Stimulated activated memory B cell treated with anti-CD40 and anti-IgM and Interleukin-4, amounts not matched to agents 10 μg/mL and 1 μg/mL and 100 μg/mL, for 72 hours (primary cell): Measurements from ENCODE around the gene PDE6D.
"Not testable (repeated sequence)": the region's sequence is repeated elsewhere in the genome, so short reads cannot be mapped to it uniquely, and the experiment has no call there.

Experiments
- ATAC-seq: fragments of 150-1000 bp; cut with Tn5 transposase; 2 replicates; pipeline ENCODE4 v1.10.0; 2021
- H3K27ac Mint-ChIP-seq: one replicate; pipeline ENCODE4 v1.8.0; 2022; ENCODE audit warnings: mild to moderate bottlenecking, mixed read lengths
- H3K27me3 Mint-ChIP-seq: one replicate; pipeline ENCODE4 v1.8.0; 2022; ENCODE audit warnings: mixed read lengths
- H3K36me3 Mint-ChIP-seq: one replicate; pipeline ENCODE4 v1.8.0; 2022; ENCODE audit warnings: mixed read lengths
- H3K4me1 Mint-ChIP-seq: one replicate; pipeline ENCODE4 v1.8.0; 2022; ENCODE audit warnings: mixed read lengths
- H3K4me3 Mint-ChIP-seq: one replicate; pipeline ENCODE4 v1.8.0; 2022; ENCODE audit warnings: mild to moderate bottlenecking, moderate library complexity, mixed read lengths
- H3K9me3 Mint-ChIP-seq: one replicate; pipeline ENCODE4 v1.8.0; 2022; ENCODE audit warnings: mixed read lengths

The PDE6D gene

DNA sequence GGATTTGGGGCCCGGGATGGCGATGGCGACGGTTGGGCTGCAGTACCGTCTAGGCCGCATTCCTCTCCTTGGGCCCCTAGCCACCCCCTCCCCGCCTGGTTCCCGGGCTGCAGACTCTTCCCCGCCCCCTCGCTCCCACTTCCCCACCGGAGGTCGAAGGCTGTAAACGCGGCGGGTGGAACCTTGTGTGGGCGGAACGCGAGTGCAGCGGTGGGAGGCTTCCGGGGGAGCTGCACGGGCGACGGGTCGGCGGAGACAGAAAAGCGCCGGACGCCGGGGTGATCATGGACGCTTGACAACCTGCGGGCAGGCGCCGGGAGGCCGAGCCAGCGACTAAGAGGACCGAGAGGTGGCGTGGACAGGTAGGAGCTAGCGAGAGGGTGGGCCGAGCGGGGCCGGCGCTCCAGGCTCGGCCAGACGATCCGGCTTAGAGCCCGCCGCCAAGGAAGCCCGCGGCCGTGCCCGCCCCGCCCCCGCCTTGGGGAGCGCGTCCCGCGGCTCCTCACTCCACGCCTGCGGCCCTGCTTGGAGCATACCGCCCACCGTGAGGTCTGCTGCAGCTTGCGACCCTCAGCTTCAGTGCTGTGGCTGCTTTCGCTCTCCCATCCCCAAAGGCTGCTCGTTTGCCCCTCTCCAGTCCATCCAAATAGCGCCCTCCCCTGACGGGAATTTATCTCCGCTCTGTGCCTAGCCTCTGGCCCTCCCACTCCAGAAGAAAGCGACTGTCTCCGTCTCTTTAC is 5.3 kb upstream of the PDE6D start, which contains the start of gene COPS7B:
TSS of gene COPS7B (plus strand) at position 269 of the 740 bp plus-strand sequence. CDS start 2,126 bp downstream, outside the sequence.
- Mint-ChIP-seq H3K27me3 (no peaks in the 10 kb centered on the region), H3K27ac (peak within 1 kb of the TSS; percentile 85), H3K36me3 (peaks cover 24% of the 10 kb centered on the region), H3K4me1 (peaks cover 64% of the 10 kb centered on the region), H3K4me3 (peak within 1 kb of the TSS; percentile 93), H3K9me3 (no peaks in the 10 kb centered on the region)
- ATAC-seq: peak; percentile 81

DNA sequence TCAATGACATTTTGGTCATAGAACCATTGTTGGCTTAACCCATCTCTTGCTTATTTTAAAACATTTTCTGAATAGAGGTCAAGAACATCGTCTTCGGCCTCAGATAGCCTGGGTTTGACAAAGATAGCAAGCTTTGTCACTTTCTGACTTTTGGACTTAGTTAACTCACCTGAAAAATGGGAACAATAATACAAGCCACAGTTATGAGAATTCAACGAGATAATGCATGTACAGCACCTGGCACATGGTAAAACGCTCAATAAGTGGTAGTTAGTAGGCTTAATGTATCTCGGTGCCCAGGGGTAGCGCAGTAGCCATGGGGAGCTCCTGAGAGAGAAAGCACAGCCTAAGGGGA is 4.7 kb upstream of the PDE6D start:
- H3K27me3 Mint-ChIP-seq: no peaks in the 10 kb centered on the region
- ATAC-seq: no peak
- peak overlapping the region; percentile 85 for H3K27ac Mint-ChIP-seq
- peaks cover 20% of the 10 kb centered on the region for H3K36me3 Mint-ChIP-seq
- peak overlapping the region; percentile 93 for H3K4me3 Mint-ChIP-seq
- H3K4me1 Mint-ChIP-seq: peaks cover 59% of the 10 kb centered on the region
- no peaks in the 10 kb centered on the region for H3K9me3 Mint-ChIP-seq

DNA sequence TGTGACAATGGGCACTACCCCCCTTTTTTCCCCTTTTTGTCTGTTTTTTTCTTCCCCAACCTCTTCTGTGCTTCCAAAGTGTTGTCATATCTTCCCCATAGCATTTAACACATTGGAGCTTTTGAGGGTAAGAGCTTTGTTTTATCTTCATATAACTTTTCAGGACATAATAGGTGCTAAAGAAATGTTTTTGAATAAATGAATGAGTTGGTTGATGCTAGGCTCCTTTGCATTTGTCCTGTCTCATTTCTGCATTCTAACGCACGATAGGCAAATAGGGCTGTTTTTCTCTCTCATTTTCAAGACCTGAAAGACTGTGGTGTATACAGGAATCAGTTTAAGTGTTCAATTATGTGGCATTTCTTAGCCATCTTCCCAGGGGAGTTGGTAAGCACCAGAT is 4.3 kb upstream of the PDE6D start:
- Mint-ChIP-seq H3K4me1 (peaks cover 59% of the 10 kb centered on the region), H3K4me3 (peak overlapping the region; percentile 93)

DNA sequence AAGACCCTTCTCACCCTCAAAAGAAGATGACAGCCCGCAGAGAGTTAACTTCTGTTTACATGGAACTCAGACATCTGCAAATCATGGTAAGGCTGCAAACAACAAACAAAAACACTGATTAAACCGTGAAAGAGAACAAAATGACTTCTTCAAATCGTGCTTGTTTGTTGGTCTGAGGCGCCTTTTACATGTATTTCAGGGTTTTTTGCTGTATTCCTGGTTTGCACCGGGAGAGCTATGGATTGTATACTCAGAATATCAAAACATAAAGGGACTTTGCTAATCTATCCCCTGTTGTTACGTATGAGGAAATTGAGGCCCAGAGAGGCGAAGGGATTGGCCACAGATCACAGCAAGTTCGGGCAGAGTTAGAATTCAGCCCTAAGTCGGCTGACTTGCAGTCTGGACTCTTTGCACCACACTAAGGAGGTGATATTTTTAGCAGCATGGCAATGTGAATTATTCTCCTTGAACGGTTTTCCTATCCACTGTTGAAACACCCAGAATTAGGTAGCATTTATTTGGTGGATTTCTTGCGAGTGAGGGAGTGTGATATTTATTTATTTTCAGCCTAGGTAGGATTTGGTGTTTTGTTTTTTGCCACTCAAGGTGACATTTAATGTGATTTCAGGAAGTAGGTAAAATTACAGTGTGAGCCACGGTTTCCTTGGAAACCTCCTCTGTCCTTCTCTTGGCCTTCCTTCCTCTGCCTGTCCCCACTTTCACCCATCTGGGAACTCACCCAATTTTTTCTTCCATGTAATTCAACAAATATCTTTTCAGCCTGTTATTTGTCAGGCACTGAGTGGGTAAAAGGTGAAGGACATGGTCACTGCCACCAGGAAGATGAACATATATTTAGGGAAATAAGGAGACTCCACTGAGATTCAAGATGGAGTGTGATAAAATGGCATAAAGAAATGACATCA is 980 bp upstream of the PDE6D start:
- H3K36me3 Mint-ChIP-seq: peaks cover 8% of the 10 kb centered on the region

More for the DNA sequence above, 4.3 kb upstream of the PDE6D start:
- Mint-ChIP-seq H3K9me3 (no peaks in the 10 kb centered on the region), H3K36me3 (peaks cover 19% of the 10 kb centered on the region), H3K27me3 (no peaks in the 10 kb centered on the region), H3K27ac (peak overlapping the region; percentile 85)
- peak; percentile 5 for ATAC-seq

DNA sequence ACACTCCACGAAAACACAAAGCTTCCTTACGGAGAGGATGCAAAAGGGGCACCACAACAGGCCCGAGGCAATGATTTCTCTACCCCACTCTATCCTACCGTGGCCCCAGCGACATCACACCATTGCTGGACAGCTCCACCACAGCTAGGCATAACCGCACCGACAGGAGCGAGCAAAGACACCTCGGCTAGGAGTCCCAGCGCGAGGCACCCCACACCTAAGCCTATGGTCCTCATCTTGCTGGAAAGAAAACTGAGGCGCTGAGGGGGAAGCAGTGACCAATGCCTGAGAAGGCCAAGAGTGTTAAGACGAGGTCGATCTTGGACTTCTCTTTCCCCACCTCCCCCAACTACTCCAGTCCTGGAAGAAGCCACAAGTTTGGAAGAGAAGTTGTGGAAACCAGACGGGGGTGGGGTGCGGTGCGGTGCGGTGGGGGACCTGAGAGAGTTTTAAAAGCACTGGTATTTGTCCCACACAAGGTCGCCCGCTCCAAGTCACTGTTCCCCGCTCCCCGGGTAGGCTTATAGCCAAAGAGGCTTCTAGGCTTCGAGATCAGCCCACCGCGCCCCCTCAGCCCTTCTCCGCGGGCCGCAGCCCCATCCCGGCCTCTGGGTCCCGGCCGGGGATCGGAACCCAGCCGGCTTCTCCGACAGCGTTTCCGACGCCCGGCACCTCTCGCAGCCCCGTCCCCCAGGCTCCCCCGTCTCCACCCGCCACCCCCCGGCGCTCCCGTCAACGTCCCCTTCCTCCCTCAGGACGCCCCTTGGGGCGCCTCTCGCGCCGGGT is 766 bp downstream of the PDE6D start:
- Mint-ChIP-seq H3K36me3 (peaks cover 5% of the 10 kb centered on the region), H3K9me3 (no peaks in the 10 kb centered on the region), H3K27ac (peak overlapping the region; percentile 86), H3K27me3 (no peaks in the 10 kb centered on the region), H3K4me3 (peak overlapping the region; percentile 91), H3K4me1 (peaks cover 53% of the 10 kb centered on the region)
- ATAC-seq: no peak

More for the DNA sequence above, 980 bp upstream of the PDE6D start:
- peak overlapping the region; percentile 86 for H3K27ac Mint-ChIP-seq
- H3K9me3 Mint-ChIP-seq: no peaks in the 10 kb centered on the region
- no peak for ATAC-seq
- no peaks in the 10 kb centered on the region for H3K27me3 Mint-ChIP-seq
- H3K4me1 Mint-ChIP-seq: peaks cover 64% of the 10 kb centered on the region
- peak overlapping the region; percentile 91 for H3K4me3 Mint-ChIP-seq

DNA sequence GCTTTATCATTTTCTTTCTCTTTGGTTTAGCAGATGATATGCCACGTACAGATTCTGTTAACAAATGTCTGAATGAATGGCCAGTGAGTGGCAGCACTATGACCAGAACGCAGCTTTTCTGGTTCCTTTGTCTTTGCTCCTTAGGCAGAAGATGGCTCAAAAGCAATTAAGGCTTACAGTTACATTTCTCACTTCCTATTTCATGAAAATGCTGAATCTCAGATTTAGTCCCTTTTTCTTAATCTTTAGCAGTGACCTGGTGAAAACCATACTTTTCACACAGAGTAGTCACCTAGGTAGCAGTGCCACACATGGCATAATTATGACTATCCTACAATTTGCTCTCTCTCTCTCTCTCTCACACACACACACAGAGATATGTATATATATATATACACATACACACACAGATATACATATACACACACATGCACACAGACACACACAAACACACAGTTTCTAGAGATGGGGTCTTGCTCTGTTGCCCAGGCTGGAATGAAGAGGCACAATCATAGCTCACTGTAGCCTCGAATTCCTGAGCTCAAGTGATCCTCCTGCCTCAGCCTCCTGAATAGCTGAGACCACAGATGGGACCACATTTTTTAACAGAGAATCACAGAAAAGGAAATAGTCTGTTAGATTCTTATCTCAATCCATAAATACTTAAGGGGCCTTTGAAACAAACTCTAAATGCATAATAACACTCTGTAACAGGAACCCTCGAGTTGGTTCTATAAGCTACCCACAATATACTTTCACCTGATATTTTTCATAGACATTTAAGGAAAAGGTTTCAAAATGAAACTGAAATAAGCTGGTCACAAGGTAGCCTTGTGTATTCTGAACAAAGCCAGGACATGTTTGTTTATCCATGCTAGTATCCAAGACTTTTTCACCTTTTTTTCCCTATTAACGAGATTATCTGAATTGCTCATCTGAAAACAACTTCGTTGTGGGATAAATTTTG is 11.6 kb downstream of the PDE6D start:
- H3K4me1 Mint-ChIP-seq: peaks cover 19% of the 10 kb centered on the region
- no peak overlapping the region for H3K4me3 Mint-ChIP-seq
- peak overlapping the region; percentile 42 for H3K27ac Mint-ChIP-seq
- no peak for ATAC-seq
- no peaks in the 10 kb centered on the region for H3K27me3 Mint-ChIP-seq
- H3K9me3 Mint-ChIP-seq: no peaks in the 10 kb centered on the region
- H3K36me3 Mint-ChIP-seq: peaks cover 4% of the 10 kb centered on the region

DNA sequence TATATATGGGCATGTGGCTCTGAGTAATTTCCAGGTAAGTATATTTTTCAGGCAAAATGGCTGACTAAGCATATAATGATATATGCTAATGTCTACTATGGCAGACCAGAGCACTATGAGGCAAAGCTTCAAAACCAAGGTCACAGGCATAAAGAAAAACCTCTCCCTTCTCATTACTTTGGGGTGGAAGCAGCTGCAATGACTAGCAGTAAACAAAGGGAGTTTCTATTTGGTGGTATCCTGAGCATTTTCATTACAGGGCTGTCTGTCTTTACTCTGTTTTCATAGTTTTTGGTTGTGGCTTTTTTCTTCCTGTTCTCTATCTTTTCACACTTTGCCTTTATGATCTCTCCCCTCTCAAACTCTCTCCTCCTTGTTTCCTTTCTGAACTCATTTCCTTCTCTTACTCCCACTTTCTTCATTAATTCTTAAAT is 15.6 kb downstream of the PDE6D start:
- peaks cover 19% of the 10 kb centered on the region for H3K4me1 Mint-ChIP-seq
- H3K27me3 Mint-ChIP-seq: no peaks in the 10 kb centered on the region
- ATAC-seq: no peak
- no peak overlapping the region for H3K4me3 Mint-ChIP-seq
- H3K27ac Mint-ChIP-seq: no peak overlapping the region
- H3K36me3 Mint-ChIP-seq: peaks cover 4% of the 10 kb centered on the region
- no peaks in the 10 kb centered on the region for H3K9me3 Mint-ChIP-seq

DNA sequence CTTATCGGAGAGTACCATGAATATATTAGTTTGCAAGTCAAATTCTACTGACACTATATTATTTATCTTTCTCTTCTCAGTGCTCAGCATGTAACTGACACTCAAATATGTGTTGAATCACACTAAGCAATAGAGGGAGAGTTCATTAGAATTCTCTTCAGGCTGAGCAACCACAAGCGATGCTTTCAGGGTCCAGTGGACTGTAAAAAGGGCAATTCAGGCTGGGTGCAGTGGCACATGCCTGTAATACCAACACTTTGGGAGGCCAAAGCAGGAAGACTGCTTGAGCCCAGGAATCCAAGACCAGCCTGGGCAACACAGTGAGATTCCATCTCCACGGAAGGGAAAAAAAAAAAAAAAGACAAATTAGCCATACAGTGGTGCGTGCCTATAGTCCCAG is 16.3 kb downstream of the PDE6D start:
- Mint-ChIP-seq H3K27me3 (no peaks in the 10 kb centered on the region), H3K4me3 (no peak overlapping the region), H3K9me3 (no peaks in the 10 kb centered on the region), H3K27ac (no peak overlapping the region), H3K36me3 (peaks cover 4% of the 10 kb centered on the region), H3K4me1 (peaks cover 19% of the 10 kb centered on the region)
- ATAC-seq: no peak

DNA sequence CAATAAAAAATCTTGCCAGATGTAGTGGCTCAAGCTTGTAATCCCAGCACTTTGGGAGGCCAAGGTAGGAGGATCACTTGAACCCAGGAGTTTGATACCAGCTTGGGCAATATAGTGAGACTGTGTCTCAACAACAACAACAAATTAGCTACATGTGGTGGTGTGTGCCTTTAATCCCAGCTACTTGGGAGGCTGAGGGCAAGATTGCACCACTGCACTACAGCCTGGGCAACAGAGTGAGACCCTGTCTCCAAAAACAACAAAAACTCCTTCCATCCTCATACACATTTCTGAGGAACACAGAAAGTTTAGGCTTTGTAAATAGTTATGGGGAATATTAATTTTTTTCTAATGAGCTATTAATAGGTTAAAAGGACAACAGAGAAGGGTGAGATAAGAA is 17.0 kb downstream of the PDE6D start:
- Mint-ChIP-seq H3K27ac (no peak overlapping the region), H3K36me3 (peaks cover 4% of the 10 kb centered on the region), H3K4me1 (peaks cover 12% of the 10 kb centered on the region), H3K4me3 (no peak overlapping the region), H3K27me3 (no peaks in the 10 kb centered on the region), H3K9me3 (no peaks in the 10 kb centered on the region)
- ATAC-seq: no peak

DNA sequence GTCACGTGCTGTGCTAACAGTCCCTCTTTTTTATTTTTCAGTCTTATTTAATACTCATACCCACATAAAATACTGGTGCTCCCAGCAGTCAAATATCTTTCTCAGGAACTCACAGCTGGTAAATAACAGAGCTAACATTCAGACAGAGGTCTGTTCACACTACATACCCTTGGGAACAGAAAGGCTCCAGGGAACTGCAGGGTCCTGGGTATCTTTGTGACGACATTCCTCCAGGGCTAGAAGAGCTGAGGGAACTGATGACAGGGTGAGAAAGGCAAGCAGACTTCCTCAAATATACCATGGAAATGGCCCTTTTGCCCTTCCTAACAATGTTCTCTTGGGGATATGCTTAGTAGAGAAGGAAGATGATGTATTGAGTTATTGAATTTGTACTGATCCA is 19.3 kb downstream of the PDE6D start:
- H3K27ac Mint-ChIP-seq: no peak overlapping the region
- ATAC-seq: no peak
- H3K27me3 Mint-ChIP-seq: no peaks in the 10 kb centered on the region
- no peaks in the 10 kb centered on the region for H3K36me3 Mint-ChIP-seq
- H3K4me3 Mint-ChIP-seq: no peak overlapping the region
- H3K4me1 Mint-ChIP-seq: peaks cover 7% of the 10 kb centered on the region
- no peaks in the 10 kb centered on the region for H3K9me3 Mint-ChIP-seq

DNA sequence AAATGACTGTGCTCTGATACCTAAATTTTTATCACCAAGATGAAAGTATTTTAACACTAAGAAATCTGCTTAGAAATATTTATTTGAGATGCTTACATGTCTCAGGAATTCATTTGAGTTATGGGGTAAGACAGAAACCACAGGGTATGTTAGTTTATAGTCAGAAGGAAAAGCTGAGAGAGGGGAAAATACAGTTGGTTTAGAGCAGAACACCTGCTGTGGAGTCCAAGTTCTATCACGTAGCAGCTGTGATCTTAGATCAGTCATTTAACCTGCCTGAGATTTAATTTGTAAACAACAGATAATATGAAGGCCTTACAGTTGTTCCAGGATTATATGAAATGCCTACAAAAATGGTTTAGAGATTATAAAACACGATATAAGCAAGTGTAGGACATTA is 29.0 kb downstream of the PDE6D start:
- Mint-ChIP-seq H3K27ac (no peak overlapping the region), H3K27me3 (no peaks in the 10 kb centered on the region), H3K36me3 (no peaks in the 10 kb centered on the region), H3K4me3 (no peak overlapping the region), H3K9me3 (no peaks in the 10 kb centered on the region), H3K4me1 (peaks cover 5% of the 10 kb centered on the region)
- no peak for ATAC-seq

DNA sequence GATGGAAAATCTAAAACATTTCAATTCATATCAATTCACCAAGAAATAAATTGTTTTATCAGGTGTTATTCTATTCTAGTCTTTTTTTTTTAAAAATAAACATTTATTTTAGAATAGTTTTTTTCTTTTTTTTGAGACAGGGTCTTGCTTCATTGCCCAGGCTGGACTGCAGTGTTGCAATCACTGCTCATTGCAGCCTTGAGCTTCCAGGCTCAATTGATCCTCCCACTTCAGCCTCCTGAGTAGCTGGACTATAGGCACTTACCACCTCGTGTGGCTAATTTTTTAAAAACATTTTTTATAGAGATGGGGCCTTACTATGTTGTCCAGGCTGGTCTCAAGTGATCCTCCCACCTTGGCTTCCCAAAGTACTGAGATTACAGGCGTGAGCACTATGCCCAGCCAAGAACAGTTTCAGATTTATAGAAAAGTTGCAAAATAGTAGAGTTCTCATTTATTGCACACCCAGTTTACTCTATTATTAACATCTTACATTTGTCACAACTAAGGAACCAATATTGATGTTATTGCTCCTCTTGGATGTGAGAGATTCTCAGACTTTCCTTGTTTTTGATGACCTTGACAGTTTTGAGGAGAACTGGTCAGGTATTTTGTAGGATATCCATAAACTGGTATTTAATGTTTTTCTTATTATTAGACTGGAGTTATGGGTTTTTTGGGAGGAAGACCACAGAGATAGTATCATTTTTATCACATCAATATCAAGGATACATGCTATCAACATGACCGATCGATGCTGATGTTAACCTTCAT is 29.9 kb downstream of the PDE6D start:
- Mint-ChIP-seq H3K36me3 (no peaks in the 10 kb centered on the region), H3K4me1 (peaks cover 5% of the 10 kb centered on the region), H3K27me3 (no peaks in the 10 kb centered on the region), H3K27ac (no peak overlapping the region), H3K9me3 (no peaks in the 10 kb centered on the region), H3K4me3 (no peak overlapping the region)
- ATAC-seq: no peak

DNA sequence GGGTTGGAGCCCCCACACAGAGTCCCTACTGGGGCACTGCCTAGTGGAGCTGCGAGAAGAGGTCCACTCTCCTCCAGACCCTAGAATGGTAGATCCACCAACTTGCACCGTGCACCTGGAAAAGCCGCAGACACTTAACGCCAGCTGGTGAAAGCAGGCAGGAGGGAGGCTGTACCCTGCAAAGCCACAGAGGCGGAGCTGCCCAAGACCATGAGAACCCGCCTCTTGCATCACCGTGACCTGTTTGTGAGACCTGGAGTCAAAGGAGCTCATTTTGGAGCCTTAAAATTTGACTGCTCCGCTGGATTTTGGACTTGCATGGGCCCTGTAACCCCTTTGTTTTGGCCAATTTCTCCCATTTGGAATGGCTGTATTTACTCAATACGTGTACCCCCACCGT is 32.1 kb downstream of the PDE6D start:
- H3K27me3 Mint-ChIP-seq, H3K9me3 Mint-ChIP-seq, H3K4me3 Mint-ChIP-seq, H3K4me1 Mint-ChIP-seq, H3K27ac Mint-ChIP-seq, ATAC-seq, H3K36me3 Mint-ChIP-seq: not testable (repeated sequence)
